Measurements from ENCODE around the gene APLP1.

The APLP1 gene

DNA sequence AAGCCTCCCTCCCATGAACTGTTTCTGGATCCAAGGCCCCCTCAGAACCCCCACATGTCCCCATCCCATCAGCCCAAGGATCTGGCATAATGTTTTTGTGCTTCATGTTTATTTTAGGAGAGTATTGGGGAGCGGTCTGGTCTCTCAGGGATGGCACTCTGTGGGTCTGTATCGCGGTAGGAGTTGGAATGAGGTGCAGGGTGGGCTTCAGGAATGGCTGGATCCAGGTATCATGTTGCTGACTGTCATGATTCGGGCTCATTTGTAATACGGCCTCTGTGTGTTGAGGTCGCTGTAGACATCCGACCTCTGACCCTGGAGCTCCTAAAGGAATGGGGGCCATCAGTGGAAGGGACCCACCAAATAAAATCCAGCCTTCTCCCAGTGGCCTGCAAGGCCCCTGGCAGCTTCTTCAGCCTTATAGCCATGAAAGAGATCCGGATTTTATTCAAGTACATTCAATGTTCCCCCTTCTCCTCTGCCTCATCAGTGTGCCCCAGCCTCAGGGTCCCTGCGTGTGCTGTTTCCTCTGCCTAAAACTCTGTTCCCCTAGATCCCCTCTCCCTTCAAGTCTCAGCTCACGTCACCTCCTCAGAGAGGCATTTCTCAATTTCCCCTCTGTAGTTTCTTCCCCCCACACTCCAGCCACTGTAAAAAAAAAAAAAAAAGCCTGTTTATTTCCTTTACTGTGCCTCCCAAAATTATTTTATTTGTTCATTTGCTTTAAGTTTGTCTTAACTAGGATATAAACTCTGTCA lies 36.1 kb downstream of the APLP1 start:
- Histone ChIP-seq H2BK120ac (ENCODE audit: low read depth, low read length) (no peak overlapping the region), H2BK12ac (ENCODE audit: low read length) (no peak overlapping the region), H3K4ac (ENCODE audit: low read length) (no peak overlapping the region), H4K8ac (ENCODE audit: low read depth, low read length) (no peak overlapping the region), H3K9me3 (replicated peaks in 1 of 2; ENCODE audit: control insufficient read depth in 2 of 2, insufficient read depth in 1 of 2, low read depth in 1 of 2, low read length in 2 of 2) (no peaks in the 10 kb centered on the region), H2AFZ (ENCODE audit: low read length) (no peak overlapping the region), H4K91ac (ENCODE audit: low read depth, low read length, poor library complexity) (no peak overlapping the region), H3K23ac (ENCODE audit: low read depth, low read length, poor library complexity) (no peak overlapping the region), H3K4me3 (ENCODE audit: low read length in 2 of 2) (no peak overlapping the region), H3K79me1 (ENCODE audit: low read depth, low read length) (peaks cover 4% of the 10 kb centered on the region), H3K4me2 (ENCODE audit: insufficient read depth, low read length, poor library complexity, severe bottlenecking) (no peak overlapping the region), H3K9ac (ENCODE audit: low read depth, low read length, poor library complexity) (no peak overlapping the region), H3K14ac (ENCODE audit: low read length) (no peak overlapping the region), H3K27ac (replicated peaks; ENCODE audit: low read length) (no peak overlapping the region), H3K27me3 (ENCODE audit: control insufficient read depth in 3 of 3, insufficient read depth in 3 of 3, low read depth in 1 of 3, low read length in 3 of 3) (peaks cover 0 to 43% (median 10%) of the 10 kb centered on the region in 3 experiments), H2BK5ac (ENCODE audit: low read length) (no peak overlapping the region), H3K36me3 (replicated peaks in 1 of 2; ENCODE audit: control insufficient read depth in 2 of 2, insufficient read depth in 2 of 2, low read length in 2 of 2) (no peaks in the 10 kb centered on the region), H2AK5ac (ENCODE audit: low read depth, low read length) (no peak overlapping the region), H3K4me1 (ENCODE audit: control insufficient read depth in 2 of 2, insufficient read depth in 1 of 2, low read depth in 1 of 2, low read length in 2 of 2) (peaks cover 15 to 18% of the 10 kb centered on the region in 2 donors), H2BK15ac (ENCODE audit: low read length) (peak overlapping the region; percentile 20), H3K18ac (ENCODE audit: low read length) (no peak overlapping the region)
- DNase-seq (ENCODE audit: low spot score), result no peak
- WGBS, 2 donors (ENCODE audit: extremely low coverage in 2 of 2, insufficient read length in 2 of 2, insufficient replicate concordance in 1 of 2), result no CpG with 5 or more reads among the region's 10 CpGs

DNA sequence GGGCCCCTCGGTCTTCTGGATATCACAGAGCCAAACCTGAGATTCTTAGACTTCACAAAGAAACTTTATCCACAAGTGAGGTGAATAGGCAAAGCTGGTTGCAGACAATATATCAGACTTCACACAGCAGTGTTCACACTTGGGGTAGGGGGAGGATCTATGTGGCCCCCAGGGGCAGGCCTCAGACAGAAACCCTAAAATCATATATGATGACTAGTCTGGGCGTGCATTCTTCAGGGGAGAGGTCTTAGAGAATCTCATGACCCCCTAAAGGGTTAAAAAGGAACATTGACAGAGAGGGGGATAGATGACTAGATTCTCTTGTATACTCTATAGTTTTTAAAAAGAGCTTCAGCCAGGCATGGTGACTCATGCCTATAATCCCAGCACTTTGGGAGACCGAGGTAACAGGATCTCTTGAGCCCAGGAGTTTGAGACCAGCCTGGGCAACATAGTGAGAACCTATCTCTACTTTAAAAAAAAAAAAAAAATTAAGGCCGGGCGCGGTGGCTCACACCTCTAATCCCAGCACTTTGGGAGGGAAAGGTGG lies 36.9 kb downstream of the APLP1 start:
- Histone ChIP-seq H3K4me3 (ENCODE audit: low read length in 2 of 2) (no peak overlapping the region), H4K8ac (ENCODE audit: low read depth, low read length) (no peak overlapping the region), H2AFZ (ENCODE audit: low read length) (no peak overlapping the region), H3K27me3 (ENCODE audit: control insufficient read depth in 3 of 3, insufficient read depth in 3 of 3, low read depth in 1 of 3, low read length in 3 of 3) (peaks cover 0 to 43% (median 10%) of the 10 kb centered on the region in 3 experiments), H3K4me2 (ENCODE audit: insufficient read depth, low read length, poor library complexity, severe bottlenecking) (no peak overlapping the region), H4K91ac (ENCODE audit: low read depth, low read length, poor library complexity) (no peak overlapping the region), H2AK5ac (ENCODE audit: low read depth, low read length) (no peak overlapping the region), H3K23ac (ENCODE audit: low read depth, low read length, poor library complexity) (no peak overlapping the region), H3K4ac (ENCODE audit: low read length) (no peak overlapping the region), H3K4me1 (ENCODE audit: control insufficient read depth in 2 of 2, insufficient read depth in 1 of 2, low read depth in 1 of 2, low read length in 2 of 2) (peaks cover 15% of the 10 kb centered on the region in 2 donors), H3K14ac (ENCODE audit: low read length) (no peak overlapping the region), H3K27ac (replicated peaks; ENCODE audit: low read length) (no peak overlapping the region), H2BK12ac (ENCODE audit: low read length) (no peak overlapping the region), H3K9me3 (replicated peaks in 1 of 2; ENCODE audit: control insufficient read depth in 2 of 2, insufficient read depth in 1 of 2, low read depth in 1 of 2, low read length in 2 of 2) (no peaks in the 10 kb centered on the region), H3K18ac (ENCODE audit: low read length) (no peak overlapping the region), H2BK15ac (ENCODE audit: low read length) (no peak overlapping the region), H2BK120ac (ENCODE audit: low read depth, low read length) (no peak overlapping the region), H3K36me3 (replicated peaks in 1 of 2; ENCODE audit: control insufficient read depth in 2 of 2, insufficient read depth in 2 of 2, low read length in 2 of 2) (no peaks in the 10 kb centered on the region), H3K79me1 (ENCODE audit: low read depth, low read length) (peaks cover 1% of the 10 kb centered on the region), H2BK5ac (ENCODE audit: low read length) (no peak overlapping the region), H3K9ac (ENCODE audit: low read depth, low read length, poor library complexity) (no peak overlapping the region)
- WGBS, 2 donors (ENCODE audit: extremely low coverage in 2 of 2, insufficient read length in 2 of 2, insufficient replicate concordance in 1 of 2), result no CpG with 5 or more reads among the region's 6 CpGs
- DNase-seq (ENCODE audit: low spot score), result no peak

- no peaks in the 10 kb centered on the region for H3K79me1 ChIP-seq (ENCODE audit: low read depth, low read length)
These were observed 39.0 kb downstream of the APLP1 start for GRCh38 chr19:35907377-35907745.

DNA sequence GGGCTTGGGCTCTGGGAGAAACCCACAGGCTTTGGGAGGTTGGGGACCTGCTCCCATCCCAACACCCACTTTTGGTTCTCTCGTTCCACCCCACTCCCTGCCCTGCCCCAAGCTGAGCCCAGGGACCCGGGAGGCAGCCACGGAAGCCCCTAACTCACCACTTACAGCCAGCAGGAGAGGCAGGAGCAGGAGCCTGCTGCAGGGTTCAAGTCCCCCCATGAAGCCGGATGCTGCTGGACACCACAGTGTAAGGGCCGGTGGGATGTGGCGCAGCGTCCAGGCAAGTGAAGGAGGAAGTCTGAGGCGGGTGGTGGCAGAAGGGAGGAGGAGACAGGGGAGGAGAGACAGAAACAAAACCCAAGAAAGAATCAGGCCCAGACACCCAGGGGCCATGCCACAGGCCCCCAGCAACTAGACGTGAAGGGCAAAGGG lies 39.7 kb downstream of the APLP1 start, which contains the start of gene TYROBP:
TSS of gene TYROBP (minus strand) at position 286 of the 432 bp plus-strand sequence. CDS start at position 219, 67 bp downstream.
- DNase-seq (ENCODE audit: low spot score), result no peak
- no CpG with 5 or more reads among the region's 9 CpGs for WGBS, 2 donors (ENCODE audit: extremely low coverage in 2 of 2, insufficient read length in 2 of 2, insufficient replicate concordance in 1 of 2)

More at GRCh38 chr19:35907377-35907745, 39.0 kb downstream of the APLP1 start:
- peak overlapping the region; percentile 7 for H2BK12ac ChIP-seq (ENCODE audit: low read length)
- H2BK120ac ChIP-seq (ENCODE audit: low read depth, low read length), result no peak overlapping the region
- H2AK5ac ChIP-seq (ENCODE audit: low read depth, low read length), result no peak overlapping the region
- peak overlapping the region; percentile 9 for H2BK15ac ChIP-seq (ENCODE audit: low read length)
- no peak overlapping the region for H3K4me3 ChIP-seq (ENCODE audit: low read length in 2 of 2)
- peaks cover 12% of the 10 kb centered on the region in 2 donors for H3K4me1 ChIP-seq (ENCODE audit: control insufficient read depth in 2 of 2, insufficient read depth in 1 of 2, low read depth in 1 of 2, low read length in 2 of 2)
- no peak overlapping the region for H4K8ac ChIP-seq (ENCODE audit: low read depth, low read length)
- no peak overlapping the region for H3K27ac ChIP-seq (replicated peaks; ENCODE audit: low read length)
- no peak overlapping the region for H4K91ac ChIP-seq (ENCODE audit: low read depth, low read length, poor library complexity)
- no CpG with 5 or more reads among the region's 12 CpGs for WGBS, 2 donors (ENCODE audit: extremely low coverage in 2 of 2, insufficient read length in 2 of 2, insufficient replicate concordance in 1 of 2)
- peaks cover 0 to 28% (median 6%) of the 10 kb centered on the region in 3 experiments for H3K27me3 ChIP-seq (ENCODE audit: control insufficient read depth in 3 of 3, insufficient read depth in 3 of 3, low read depth in 1 of 3, low read length in 3 of 3)
- no peak overlapping the region for H3K4ac ChIP-seq (ENCODE audit: low read length)
- H3K4me2 ChIP-seq (ENCODE audit: insufficient read depth, low read length, poor library complexity, severe bottlenecking), result no peak overlapping the region
- H3K14ac ChIP-seq (ENCODE audit: low read length), result no peak overlapping the region
- H3K9ac ChIP-seq (ENCODE audit: low read depth, low read length, poor library complexity), result no peak overlapping the region
- H3K36me3 ChIP-seq (replicated peaks in 1 of 2; ENCODE audit: control insufficient read depth in 2 of 2, insufficient read depth in 2 of 2, low read length in 2 of 2), result no peaks in the 10 kb centered on the region
- H3K23ac ChIP-seq (ENCODE audit: low read depth, low read length, poor library complexity), result no peak overlapping the region
- peak overlapping the region; percentile 35 for H2BK5ac ChIP-seq (ENCODE audit: low read length)
- DNase-seq (ENCODE audit: low spot score), result no peak
- no peak overlapping the region for H3K18ac ChIP-seq (ENCODE audit: low read length)
- H2AFZ ChIP-seq (ENCODE audit: low read length), result peak overlapping the region; percentile 53
- no peaks in the 10 kb centered on the region for H3K9me3 ChIP-seq (replicated peaks in 1 of 2; ENCODE audit: control insufficient read depth in 2 of 2, insufficient read depth in 1 of 2, low read depth in 1 of 2, low read length in 2 of 2)

More for the DNA sequence above, 39.7 kb downstream of the APLP1 start, which contains the start of gene TYROBP:
- Histone ChIP-seq H2BK15ac (ENCODE audit: low read length) (peak within 1 kb of the TSS; percentile 10), H3K18ac (ENCODE audit: low read length) (no peak within 1 kb of the TSS), H2AFZ (ENCODE audit: low read length) (peak within 1 kb of the TSS; percentile 53), H2BK12ac (ENCODE audit: low read length) (peak within 1 kb of the TSS; percentile 7), H3K14ac (ENCODE audit: low read length) (no peak within 1 kb of the TSS), H2BK5ac (ENCODE audit: low read length) (peak within 1 kb of the TSS; percentile 35), H2BK120ac (ENCODE audit: low read depth, low read length) (no peak within 1 kb of the TSS), H3K27me3 (ENCODE audit: control insufficient read depth in 3 of 3, insufficient read depth in 3 of 3, low read depth in 1 of 3, low read length in 3 of 3) (peaks cover 0 to 21% (median 2%) of the 10 kb centered on the region in 3 experiments), H3K4me3 (ENCODE audit: low read length in 2 of 2) (no peak within 1 kb of the TSS), H3K9ac (ENCODE audit: low read depth, low read length, poor library complexity) (no peak within 1 kb of the TSS), H3K4me2 (ENCODE audit: insufficient read depth, low read length, poor library complexity, severe bottlenecking) (no peak within 1 kb of the TSS), H3K23ac (ENCODE audit: low read depth, low read length, poor library complexity) (no peak within 1 kb of the TSS), H3K9me3 (replicated peaks in 1 of 2; ENCODE audit: control insufficient read depth in 2 of 2, insufficient read depth in 1 of 2, low read depth in 1 of 2, low read length in 2 of 2) (no peaks in the 10 kb centered on the region), H3K27ac (replicated peaks; ENCODE audit: low read length) (no peak within 1 kb of the TSS), H2AK5ac (ENCODE audit: low read depth, low read length) (no peak within 1 kb of the TSS), H3K79me1 (ENCODE audit: low read depth, low read length) (no peaks in the 10 kb centered on the region), H3K4me1 (ENCODE audit: control insufficient read depth in 2 of 2, insufficient read depth in 1 of 2, low read depth in 1 of 2, low read length in 2 of 2) (peaks cover 12% of the 10 kb centered on the region in 2 donors), H4K8ac (ENCODE audit: low read depth, low read length) (no peak within 1 kb of the TSS), H3K4ac (ENCODE audit: low read length) (no peak within 1 kb of the TSS), H3K36me3 (replicated peaks in 1 of 2; ENCODE audit: control insufficient read depth in 2 of 2, insufficient read depth in 2 of 2, low read length in 2 of 2) (no peaks in the 10 kb centered on the region), H4K91ac (ENCODE audit: low read depth, low read length, poor library complexity) (no peak within 1 kb of the TSS)
